ENCODE results near the gene ALDH1L1.

ALDH1L1 gene

DNA sequence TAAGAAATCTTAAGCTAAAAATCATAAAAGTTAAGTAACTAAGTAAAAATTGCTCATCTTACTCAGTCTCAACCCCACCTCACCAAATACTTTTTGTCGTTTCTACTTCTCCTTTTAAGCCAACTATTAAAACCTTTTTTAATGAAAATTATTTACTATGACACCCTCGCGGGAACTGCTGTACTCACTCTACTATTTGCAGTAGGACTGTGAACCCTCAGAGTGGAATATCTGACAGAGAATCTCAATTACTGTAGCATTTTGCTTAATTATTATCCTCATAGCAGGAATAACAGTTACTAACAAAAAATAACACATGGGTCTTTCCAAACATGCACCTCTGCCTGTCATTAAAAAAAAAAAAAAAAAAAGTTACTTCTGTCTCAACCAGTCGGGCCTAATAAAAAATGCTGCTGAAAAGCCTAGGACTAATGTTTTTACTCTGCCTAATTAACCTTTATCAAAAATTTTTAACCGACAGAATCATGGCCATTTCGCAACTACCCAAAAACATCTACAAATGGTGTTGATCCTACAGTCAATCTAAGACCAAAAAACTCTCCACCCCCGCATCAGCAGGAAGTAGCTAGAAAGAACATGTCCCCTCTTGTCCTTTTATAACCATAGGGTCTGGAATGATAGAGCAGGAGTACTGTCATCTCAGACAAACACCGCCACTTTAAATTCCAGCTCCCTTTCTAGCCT is 10.2 kb downstream of the ALDH1L1 start:
- Histone ChIP-seq H3K27me3 (ENCODE audit: insufficient read depth, low read depth) (no peaks in the 10 kb centered on the region), H3K79me2 (ENCODE audit: insufficient read depth, low read depth) (no peaks in the 10 kb centered on the region), H3K4me1 (ENCODE audit: low read depth, poor library complexity, severe bottlenecking) (no peaks in the 10 kb centered on the region), H3K27ac (no peak overlapping the region), H3K4me3 (IDR thresholded peaks at IDR 0.05; ENCODE audit: insufficient read depth, low read depth, low read length) (no peak overlapping the region), H4K20me1 (ENCODE audit: insufficient read depth) (no peaks in the 10 kb centered on the region), H2AFZ (ENCODE audit: low read depth) (no peak overlapping the region), H3K36me3 (ENCODE audit: insufficient read depth) (no peaks in the 10 kb centered on the region), H3K9ac (no peak overlapping the region), H3K4me2 (no peak overlapping the region)
- TF ChIP-seq, protein P1, sequence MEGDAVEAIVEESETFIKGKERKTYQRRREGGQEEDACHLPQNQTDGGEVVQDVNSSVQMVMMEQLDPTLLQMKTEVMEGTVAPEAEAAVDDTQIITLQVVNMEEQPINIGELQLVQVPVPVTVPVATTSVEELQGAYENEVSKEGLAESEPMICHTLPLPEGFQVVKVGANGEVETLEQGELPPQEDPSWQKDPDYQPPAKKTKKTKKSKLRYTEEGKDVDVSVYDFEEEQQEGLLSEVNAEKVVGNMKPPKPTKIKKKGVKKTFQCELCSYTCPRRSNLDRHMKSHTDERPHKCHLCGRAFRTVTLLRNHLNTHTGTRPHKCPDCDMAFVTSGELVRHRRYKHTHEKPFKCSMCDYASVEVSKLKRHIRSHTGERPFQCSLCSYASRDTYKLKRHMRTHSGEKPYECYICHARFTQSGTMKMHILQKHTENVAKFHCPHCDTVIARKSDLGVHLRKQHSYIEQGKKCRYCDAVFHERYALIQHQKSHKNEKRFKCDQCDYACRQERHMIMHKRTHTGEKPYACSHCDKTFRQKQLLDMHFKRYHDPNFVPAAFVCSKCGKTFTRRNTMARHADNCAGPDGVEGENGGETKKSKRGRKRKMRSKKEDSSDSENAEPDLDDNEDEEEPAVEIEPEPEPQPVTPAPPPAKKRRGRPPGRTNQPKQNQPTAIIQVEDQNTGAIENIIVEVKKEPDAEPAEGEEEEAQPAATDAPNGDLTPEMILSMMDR (conservative IDR thresholded peaks at IDR 0.05; ENCODE audit: low read depth, low read length) = no peak

DNA sequence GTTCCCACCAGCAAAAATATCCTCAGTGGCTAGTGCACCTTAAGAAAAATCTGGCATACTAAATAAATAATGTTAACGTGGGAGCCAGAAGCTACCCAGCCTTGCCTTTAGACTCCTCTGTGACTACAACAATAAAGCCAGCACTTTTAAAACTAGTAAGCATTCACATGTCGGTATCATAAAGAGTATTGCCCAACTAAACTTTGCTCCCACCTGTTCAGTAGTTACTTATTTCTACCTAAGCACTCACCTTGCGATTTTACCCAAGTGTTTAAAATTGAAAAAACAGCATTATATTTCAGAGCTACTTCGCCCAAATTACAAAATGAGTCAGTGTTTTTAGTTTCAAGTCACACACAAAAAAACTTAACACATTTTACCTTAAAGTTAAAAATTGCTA is 12.8 kb downstream of the ALDH1L1 start:
- Histone ChIP-seq H3K79me2 (ENCODE audit: insufficient read depth, low read depth) (no peaks in the 10 kb centered on the region), H3K27me3 (ENCODE audit: insufficient read depth, low read depth) (no peaks in the 10 kb centered on the region), H3K4me1 (ENCODE audit: low read depth, poor library complexity, severe bottlenecking) (no peaks in the 10 kb centered on the region), H3K27ac (no peak overlapping the region), H3K36me3 (ENCODE audit: insufficient read depth) (no peaks in the 10 kb centered on the region), H3K4me3 (IDR thresholded peaks at IDR 0.05; ENCODE audit: insufficient read depth, low read depth, low read length) (no peak overlapping the region), H2AFZ (ENCODE audit: low read depth) (no peak overlapping the region), H3K9ac (no peak overlapping the region), H3K4me2 (no peak overlapping the region), H4K20me1 (ENCODE audit: insufficient read depth) (no peaks in the 10 kb centered on the region)
- TF ChIP-seq, protein P1 (conservative IDR thresholded peaks at IDR 0.05; ENCODE audit: low read depth, low read length) = no peak

DNA sequence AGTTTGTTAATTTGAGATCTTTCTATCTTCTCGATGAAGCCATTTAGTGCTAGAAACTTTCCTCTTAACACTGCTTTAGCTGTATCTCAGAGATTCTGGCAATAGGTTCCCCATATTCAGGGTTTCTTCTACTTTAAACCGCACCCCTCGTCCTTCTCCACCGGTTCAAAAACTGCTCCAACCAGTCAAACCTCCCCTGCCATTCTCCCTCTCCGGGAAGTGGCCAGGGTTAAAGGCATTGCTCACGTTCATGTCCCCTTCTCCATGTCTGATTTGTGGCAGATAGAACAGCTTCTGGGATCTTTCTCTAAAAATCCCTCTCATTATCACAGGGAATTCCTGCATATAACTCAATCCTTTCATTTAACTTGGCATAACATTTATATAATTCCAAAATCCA is 14.4 kb downstream of the ALDH1L1 start:
- Histone ChIP-seq H3K4me1 (ENCODE audit: low read depth, poor library complexity, severe bottlenecking) (no peaks in the 10 kb centered on the region), H3K4me3 (IDR thresholded peaks at IDR 0.05; ENCODE audit: insufficient read depth, low read depth, low read length) (no peak overlapping the region), H3K9ac (no peak overlapping the region), H4K20me1 (ENCODE audit: insufficient read depth) (no peaks in the 10 kb centered on the region), H3K27me3 (ENCODE audit: insufficient read depth, low read depth) (no peaks in the 10 kb centered on the region), H3K27ac (no peak overlapping the region), H3K79me2 (ENCODE audit: insufficient read depth, low read depth) (no peaks in the 10 kb centered on the region), H3K36me3 (ENCODE audit: insufficient read depth) (no peaks in the 10 kb centered on the region), H3K4me2 (no peak overlapping the region), H2AFZ (ENCODE audit: low read depth) (no peak overlapping the region)
- TF ChIP-seq, protein P1 (conservative IDR thresholded peaks at IDR 0.05; ENCODE audit: low read depth, low read length) = no peak

DNA sequence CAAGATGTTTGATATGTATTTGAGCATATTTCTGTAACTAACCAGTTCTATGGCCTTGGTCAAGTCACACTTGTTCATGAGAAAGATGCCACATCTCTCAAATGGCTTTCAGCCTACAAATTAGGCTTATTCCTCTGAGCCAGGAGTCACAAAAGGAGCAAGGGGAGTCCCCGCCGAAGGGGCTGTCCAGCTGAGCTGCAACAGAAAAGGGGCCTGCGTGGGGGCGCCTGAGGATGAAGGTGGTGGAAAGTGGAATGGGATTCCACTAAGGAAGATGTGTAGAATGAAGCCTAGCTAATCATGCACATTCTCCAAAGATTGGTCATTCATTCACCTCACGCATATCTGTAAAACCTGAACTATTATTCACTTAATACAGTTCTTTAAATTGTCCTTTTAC is 19.1 kb downstream of the ALDH1L1 start:
- Histone ChIP-seq H2AFZ (ENCODE audit: low read depth) (no peak overlapping the region), H3K27me3 (ENCODE audit: insufficient read depth, low read depth) (no peaks in the 10 kb centered on the region), H3K36me3 (ENCODE audit: insufficient read depth) (no peaks in the 10 kb centered on the region), H3K4me3 (IDR thresholded peaks at IDR 0.05; ENCODE audit: insufficient read depth, low read depth, low read length) (no peak overlapping the region), H3K4me2 (no peak overlapping the region), H3K27ac (no peak overlapping the region), H3K4me1 (ENCODE audit: low read depth, poor library complexity, severe bottlenecking) (no peaks in the 10 kb centered on the region), H3K9ac (no peak overlapping the region), H3K79me2 (ENCODE audit: insufficient read depth, low read depth) (no peaks in the 10 kb centered on the region), H4K20me1 (ENCODE audit: insufficient read depth) (no peaks in the 10 kb centered on the region)
- TF ChIP-seq, protein P1 (conservative IDR thresholded peaks at IDR 0.05; ENCODE audit: low read depth, low read length) = no peak

Data from KMS-11 (cell line).